ENCODE results near the gene ARAF. TPM values are rescaled to one million over a fixed set of nuclear protein-coding genes. Genes with fewer than 3 reads are reported as not detected.

The ARAF gene
- polyA plus RNA-seq, 3 donors: 49.7 to 105 (median 68.6) TPM

DNA sequence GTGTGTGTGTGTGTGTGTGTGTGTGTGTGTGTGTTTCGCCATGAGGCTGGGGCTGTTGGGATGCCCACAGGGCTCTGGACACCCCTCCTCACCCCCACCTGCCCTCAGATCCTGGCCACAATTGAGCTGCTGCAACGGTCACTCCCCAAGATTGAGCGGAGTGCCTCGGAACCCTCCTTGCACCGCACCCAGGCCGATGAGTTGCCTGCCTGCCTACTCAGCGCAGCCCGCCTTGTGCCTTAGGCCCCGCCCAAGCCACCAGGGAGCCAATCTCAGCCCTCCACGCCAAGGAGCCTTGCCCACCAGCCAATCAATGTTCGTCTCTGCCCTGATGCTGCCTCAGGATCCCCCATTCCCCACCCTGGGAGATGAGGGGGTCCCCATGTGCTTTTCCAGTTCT lies 10.2 kb downstream of the ARAF start:
- no peak overlapping the region for H3K4me3 ChIP-seq (replicated peaks in 1 of 3; ENCODE audit: low read depth in 2 of 3, low read length in 3 of 3)
- no peak overlapping the region for H2AFZ ChIP-seq (ENCODE audit: insufficient read depth, low read depth, low read length, poor library complexity, severe bottlenecking)
- peaks cover 8 to 22% (median 19%) of the 10 kb centered on the region in 3 donors for H3K27me3 Mint-ChIP-seq (ENCODE audit: low read depth in 3 of 3)
- no peak overlapping the region for H3K9ac ChIP-seq (ENCODE audit: insufficient read depth, low read length, poor library complexity, severe bottlenecking)
- H3K36me3 ChIP-seq (replicated peaks in 1 of 2; ENCODE audit: control insufficient read depth in 1 of 2, insufficient read depth in 2 of 2, low read length in 2 of 2): peaks cover 48 to 59% of the 10 kb centered on the region in 2 donors
- no peak for DNase-seq
- peaks cover 0 to 12% (median 5%) of the 10 kb centered on the region in 7 donors for H3K9me3 Mint-ChIP-seq
- peaks cover 58 to 60% of the 10 kb centered on the region in 2 donors for H3K36me3 Mint-ChIP-seq
- intact Hi-C loops (cut with micrococcal nuclease): no loop called here
- WGBS (ENCODE audit: insufficient coverage): 89% methylated on average over 3 of the region's 11 CpGs
- no peak overlapping the region for H3K4me3 Mint-ChIP-seq
- H3K9me3 ChIP-seq (replicated peaks in 1 of 2; ENCODE audit: control insufficient read depth in 1 of 2, insufficient read depth in 1 of 2, low read length in 2 of 2): no peaks in the 10 kb centered on the region
- TF ChIP-seq, protein P1, sequence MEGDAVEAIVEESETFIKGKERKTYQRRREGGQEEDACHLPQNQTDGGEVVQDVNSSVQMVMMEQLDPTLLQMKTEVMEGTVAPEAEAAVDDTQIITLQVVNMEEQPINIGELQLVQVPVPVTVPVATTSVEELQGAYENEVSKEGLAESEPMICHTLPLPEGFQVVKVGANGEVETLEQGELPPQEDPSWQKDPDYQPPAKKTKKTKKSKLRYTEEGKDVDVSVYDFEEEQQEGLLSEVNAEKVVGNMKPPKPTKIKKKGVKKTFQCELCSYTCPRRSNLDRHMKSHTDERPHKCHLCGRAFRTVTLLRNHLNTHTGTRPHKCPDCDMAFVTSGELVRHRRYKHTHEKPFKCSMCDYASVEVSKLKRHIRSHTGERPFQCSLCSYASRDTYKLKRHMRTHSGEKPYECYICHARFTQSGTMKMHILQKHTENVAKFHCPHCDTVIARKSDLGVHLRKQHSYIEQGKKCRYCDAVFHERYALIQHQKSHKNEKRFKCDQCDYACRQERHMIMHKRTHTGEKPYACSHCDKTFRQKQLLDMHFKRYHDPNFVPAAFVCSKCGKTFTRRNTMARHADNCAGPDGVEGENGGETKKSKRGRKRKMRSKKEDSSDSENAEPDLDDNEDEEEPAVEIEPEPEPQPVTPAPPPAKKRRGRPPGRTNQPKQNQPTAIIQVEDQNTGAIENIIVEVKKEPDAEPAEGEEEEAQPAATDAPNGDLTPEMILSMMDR (IDR thresholded peaks at IDR 0.05): no peak
- H3K4me2 ChIP-seq (replicated peaks; ENCODE audit: extremely low read depth, low read length, poor library complexity, severe bottlenecking): no peak overlapping the region
- no peaks in the 10 kb centered on the region for H4K20me1 ChIP-seq (ENCODE audit: insufficient read depth, low read length)
- peaks cover 16 to 29% of the 10 kb centered on the region in 2 donors for H3K4me1 ChIP-seq (ENCODE audit: control insufficient read depth in 1 of 2, insufficient read depth in 2 of 2, low read length in 2 of 2)
- H3K4me1 Mint-ChIP-seq: peaks cover 19% of the 10 kb centered on the region
- peaks cover 0 to 13% of the 10 kb centered on the region in 2 donors for H3K27me3 ChIP-seq (ENCODE audit: control insufficient read depth in 2 of 2, insufficient read depth in 2 of 2, low read length in 2 of 2)
- H3K27ac ChIP-seq (ENCODE audit: low read depth in 1 of 2, low read length in 2 of 2): no peak overlapping the region
- H3K79me2 ChIP-seq (ENCODE audit: insufficient read depth, low read length): peaks cover 4% of the 10 kb centered on the region
- peak overlapping the region in 2 of 7 donors; percentile 13 to 58 for H3K27ac Mint-ChIP-seq

DNA sequence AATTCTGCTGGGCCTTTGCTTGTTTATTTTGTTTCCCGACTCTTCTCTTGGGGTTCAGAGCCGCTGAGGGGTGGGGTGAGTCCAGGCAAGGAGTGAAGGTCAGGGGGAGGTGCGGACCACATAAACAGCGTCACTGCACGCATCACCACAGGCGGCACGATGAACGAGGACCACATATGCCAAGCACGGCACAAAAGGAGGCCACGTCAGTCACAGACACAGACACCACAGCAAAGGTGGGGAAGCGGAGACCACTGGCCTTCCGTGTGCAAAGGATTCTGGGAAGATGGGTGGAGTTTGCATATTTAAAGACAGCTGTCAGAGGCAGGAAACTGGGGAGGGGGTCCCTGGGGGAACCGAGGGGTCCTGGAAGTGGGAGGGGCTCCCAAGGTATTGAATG lies 10.9 kb downstream of the ARAF start:
- Histone ChIP-seq H2AFZ (ENCODE audit: insufficient read depth, low read depth, low read length, poor library complexity, severe bottlenecking) (no peak overlapping the region), H3K4me2 (replicated peaks; ENCODE audit: extremely low read depth, low read length, poor library complexity, severe bottlenecking) (no peak overlapping the region), H3K79me2 (ENCODE audit: insufficient read depth, low read length) (no peaks in the 10 kb centered on the region), H4K20me1 (ENCODE audit: insufficient read depth, low read length) (no peaks in the 10 kb centered on the region), H3K9ac (ENCODE audit: insufficient read depth, low read length, poor library complexity, severe bottlenecking) (no peak overlapping the region), H3K27ac (ENCODE audit: low read depth in 1 of 2, low read length in 2 of 2) (no peak overlapping the region), H3K36me3 (replicated peaks in 1 of 2; ENCODE audit: control insufficient read depth in 1 of 2, insufficient read depth in 2 of 2, low read length in 2 of 2) (peaks cover 42 to 52% of the 10 kb centered on the region in 2 donors), H3K4me1 (ENCODE audit: control insufficient read depth in 1 of 2, insufficient read depth in 2 of 2, low read length in 2 of 2) (peaks cover 16 to 29% of the 10 kb centered on the region in 2 donors), H3K4me3 (replicated peaks in 1 of 3; ENCODE audit: low read depth in 2 of 3, low read length in 3 of 3) (no peak overlapping the region), H3K27me3 (ENCODE audit: control insufficient read depth in 2 of 2, insufficient read depth in 2 of 2, low read length in 2 of 2) (peaks cover 0 to 13% of the 10 kb centered on the region in 2 donors), H3K9me3 (replicated peaks in 1 of 2; ENCODE audit: control insufficient read depth in 1 of 2, insufficient read depth in 1 of 2, low read length in 2 of 2) (no peaks in the 10 kb centered on the region)
- peaks cover 19% of the 10 kb centered on the region for H3K4me1 Mint-ChIP-seq
- no peak for DNase-seq
- H3K36me3 Mint-ChIP-seq: peaks cover 51 to 55% of the 10 kb centered on the region in 2 donors
- H3K9me3 Mint-ChIP-seq: peaks cover 0 to 10% (median 5%) of the 10 kb centered on the region in 7 donors
- TF ChIP-seq, protein P1 (IDR thresholded peaks at IDR 0.05): no peak
- 65% methylated on average over 4 of the region's 13 CpGs for WGBS (ENCODE audit: insufficient coverage)
- peaks cover 11 to 22% (median 22%) of the 10 kb centered on the region in 3 donors for H3K27me3 Mint-ChIP-seq (ENCODE audit: low read depth in 3 of 3)
- no peak overlapping the region for H3K27ac Mint-ChIP-seq
- no peak overlapping the region for H3K4me3 Mint-ChIP-seq
- intact Hi-C loops (cut with micrococcal nuclease): no loop called here

Measured in CD14-positive monocyte (primary cell).